Colonic mucosa (tissue), 4 donors: ENCODE results near the gene SLC24A3. TPM values are rescaled to one million over a fixed set of nuclear protein-coding genes. Genes with fewer than 3 reads are reported as not detected.
"Not testable (repeated sequence)": the region's sequence is repeated elsewhere in the genome, so short reads cannot be mapped to it uniquely, and the experiment has no call there.

Experiments
- DNase-seq: peaks from one replicate; pipeline ENCODE4 v3.0.0-alpha.2; 2020
- H3K27ac ChIP-seq: fragments of 200-600 bp; one replicate; pipeline ENCODE4 v1.8.0; 2021
- H3K27me3 ChIP-seq: fragments of 200-600 bp; one replicate; pipeline ENCODE4 v1.8.0; 2021
- H3K36me3 ChIP-seq: fragments of 200-600 bp; one replicate; pipeline ENCODE4 v1.8.0; 2021
- H3K4me1 ChIP-seq: fragments of 200-600 bp; one replicate; pipeline ENCODE4 v1.8.0; 2021; ENCODE audit warnings: mild to moderate bottlenecking
- H3K4me3 ChIP-seq: fragments of 200-600 bp; one replicate; pipeline ENCODE4 v1.8.0; 2021
- H3K9ac ChIP-seq, 2 donors: one replicate each; pipeline ENCODE4 v1.7.0; 2013; ENCODE audit warnings: control low read depth in 2 of 2, low read depth in 2 of 2, low read length in 2 of 2
- H3K9me3 ChIP-seq: fragments of 200-600 bp; one replicate; pipeline ENCODE4 v1.8.0; 2021
- intact Hi-C: fragments of 100-400 bp; cut with DNase I; formaldehyde crosslinking; loops from one replicate; pipeline ENCODE4 v1.14.1; 2022
- total RNA-seq, 2 donors: library from RNA; stranded (reverse); fragmentation: NEBNext Ultra II Directional in 1 of 2; extraction: Animal tissue kit (Norgen Biotek cat#: 25700) in 1 of 2; gene quantifications; one replicate each; pipeline ENCODE4 v1.2.1, GENCODE V29; 2021
- TF ChIP-seq, protein P1 (sequence below): fragments of 200-600 bp; IDR thresholded peaks from one replicate; pipeline ENCODE4 v1.8.0; 2022; ENCODE audit warnings: antibody characterized with exemption, mild to moderate bottlenecking
- donor health status: healthy.
- donor health status: DM: no; HTN: no; CAD: no.
- donor health status: DM: no; HTN: no; CAD: no.

SLC24A3 gene
- total RNA-seq, 2 donors from 2014 or later = 3.6 to 6.6 TPM

DNA sequence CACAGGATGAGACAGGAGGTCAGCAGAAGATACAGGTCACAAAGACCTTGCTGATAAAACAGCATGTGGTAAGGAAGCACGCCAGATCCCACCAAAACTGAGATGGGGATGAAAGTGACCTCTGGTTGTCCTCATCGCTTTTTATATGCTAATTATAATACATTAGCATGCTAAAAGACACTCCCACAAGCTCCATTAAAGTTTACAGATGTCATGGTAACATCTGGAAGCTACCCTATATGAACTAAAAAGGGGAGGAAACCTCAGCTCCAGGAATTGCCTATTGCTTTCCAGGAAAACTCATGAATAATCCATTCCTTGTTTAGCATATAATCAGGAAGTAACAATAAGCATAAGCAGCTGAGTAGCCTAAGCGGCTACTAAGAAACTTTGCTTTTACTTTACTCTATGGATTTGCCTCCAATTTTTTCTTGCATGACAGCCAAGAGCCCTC lies 537.2 kb downstream of the SLC24A3 start:
- H3K9me3 ChIP-seq = no peaks in the 10 kb centered on the region
- intact Hi-C loops = no loop called here
- no peak overlapping the region for H3K4me3 ChIP-seq
- no peak for DNase-seq
- no peaks in the 10 kb centered on the region for H3K27me3 ChIP-seq
- H3K4me1 ChIP-seq = no peaks in the 10 kb centered on the region
- H3K36me3 ChIP-seq = no peaks in the 10 kb centered on the region
- H3K27ac ChIP-seq = no peak overlapping the region
- TF ChIP-seq, protein P1, sequence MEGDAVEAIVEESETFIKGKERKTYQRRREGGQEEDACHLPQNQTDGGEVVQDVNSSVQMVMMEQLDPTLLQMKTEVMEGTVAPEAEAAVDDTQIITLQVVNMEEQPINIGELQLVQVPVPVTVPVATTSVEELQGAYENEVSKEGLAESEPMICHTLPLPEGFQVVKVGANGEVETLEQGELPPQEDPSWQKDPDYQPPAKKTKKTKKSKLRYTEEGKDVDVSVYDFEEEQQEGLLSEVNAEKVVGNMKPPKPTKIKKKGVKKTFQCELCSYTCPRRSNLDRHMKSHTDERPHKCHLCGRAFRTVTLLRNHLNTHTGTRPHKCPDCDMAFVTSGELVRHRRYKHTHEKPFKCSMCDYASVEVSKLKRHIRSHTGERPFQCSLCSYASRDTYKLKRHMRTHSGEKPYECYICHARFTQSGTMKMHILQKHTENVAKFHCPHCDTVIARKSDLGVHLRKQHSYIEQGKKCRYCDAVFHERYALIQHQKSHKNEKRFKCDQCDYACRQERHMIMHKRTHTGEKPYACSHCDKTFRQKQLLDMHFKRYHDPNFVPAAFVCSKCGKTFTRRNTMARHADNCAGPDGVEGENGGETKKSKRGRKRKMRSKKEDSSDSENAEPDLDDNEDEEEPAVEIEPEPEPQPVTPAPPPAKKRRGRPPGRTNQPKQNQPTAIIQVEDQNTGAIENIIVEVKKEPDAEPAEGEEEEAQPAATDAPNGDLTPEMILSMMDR = no peak
- no peak overlapping the region for H3K9ac ChIP-seq

- no peaks in the 10 kb centered on the region for H3K36me3 ChIP-seq
- intact Hi-C loops = no loop called here
Measured at GRCh38 chr20:19750101-19750606, 537.7 kb downstream of the SLC24A3 start.

GRCh38 chr20:19750907-19751636 lies 538.6 kb downstream of the SLC24A3 start:
- Histone ChIP-seq H3K36me3 (no peaks in the 10 kb centered on the region), H3K27me3 (no peaks in the 10 kb centered on the region), H3K9ac (peak overlapping the region in 1 of 2 donors; percentile 73), H3K27ac (peak overlapping the region; percentile 74), H3K4me3 (no peak overlapping the region), H3K4me1 (no peaks in the 10 kb centered on the region), H3K9me3 (no peaks in the 10 kb centered on the region)
- DNase-seq = peak; percentile 68
- TF ChIP-seq, protein P1 = no peak
- intact Hi-C loops = no loop called here

More at GRCh38 chr20:19750101-19750606, 537.7 kb downstream of the SLC24A3 start:
- peak; percentile 16 for DNase-seq
- Histone ChIP-seq H3K9ac (peak overlapping the region in 1 of 2 donors; percentile 73), H3K9me3 (no peaks in the 10 kb centered on the region), H3K27me3 (no peaks in the 10 kb centered on the region), H3K4me1 (no peaks in the 10 kb centered on the region), H3K27ac (peak overlapping the region; percentile 74), H3K4me3 (no peak overlapping the region)
- TF ChIP-seq, protein P1 = no peak

GRCh38 chr20:19754201-19754600 lies 541.8 kb downstream of the SLC24A3 start:
- H3K9me3 ChIP-seq, H3K9ac ChIP-seq, intact Hi-C loops, H3K27ac ChIP-seq, H3K27me3 ChIP-seq, DNase-seq, H3K4me1 ChIP-seq, H3K36me3 ChIP-seq, H3K4me3 ChIP-seq: not testable (repeated sequence)

- Histone ChIP-seq H3K27ac (peak overlapping the region; percentile 91), H3K36me3 (no peaks in the 10 kb centered on the region), H3K27me3 (no peaks in the 10 kb centered on the region), H3K4me1 (no peaks in the 10 kb centered on the region), H3K4me3 (peak overlapping the region; percentile 64), H3K9ac (peak overlapping the region; percentile 90 to 98), H3K9me3 (no peaks in the 10 kb centered on the region)
- DNase-seq = no peak
- intact Hi-C loops = no loop called here
- TF ChIP-seq, protein P1 = no peak
Measured at GRCh38 chr20:19756761-19757486, 544.5 kb downstream of the SLC24A3 start.
